ENCODE data around the gene PIGH.

PIGH gene

DNA sequence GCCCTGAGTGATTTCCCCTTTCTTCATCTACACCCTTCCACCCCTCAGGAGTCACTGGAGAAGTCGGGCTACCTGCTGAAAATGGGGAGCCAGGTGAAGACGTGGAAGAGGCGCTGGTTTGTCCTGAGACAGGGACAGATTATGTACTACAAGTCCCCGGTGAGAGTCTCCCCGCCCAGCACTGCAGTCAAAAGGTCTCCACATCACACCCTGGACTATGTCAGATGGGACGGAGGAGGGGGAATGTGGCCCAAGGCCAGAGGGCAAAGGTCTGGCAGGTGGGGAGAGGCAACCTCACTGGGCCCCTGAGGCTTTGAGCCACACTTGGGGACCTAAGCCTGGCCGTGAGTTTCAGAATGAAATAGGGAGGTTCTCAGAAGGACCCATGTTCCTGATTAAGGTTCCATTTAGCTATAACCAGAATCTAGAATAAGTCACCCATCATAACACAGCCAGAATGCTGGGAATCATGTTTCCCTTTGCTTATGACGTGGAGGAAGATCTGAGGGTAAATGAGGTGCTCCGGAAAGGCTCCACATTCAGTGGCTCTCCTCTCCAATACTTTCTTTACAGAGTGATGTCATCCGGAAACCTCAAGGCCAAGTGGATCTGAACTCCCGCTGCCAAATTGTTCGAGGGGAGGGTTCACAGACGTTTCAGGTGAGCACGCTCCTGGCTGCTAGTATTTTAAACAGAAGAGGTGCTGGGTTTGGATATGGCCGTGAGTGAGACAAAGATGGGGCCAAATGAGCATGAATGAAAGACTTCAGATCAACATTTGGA, 26.6 kb downstream of the PIGH start:
- DNase-seq: no peak

DNA sequence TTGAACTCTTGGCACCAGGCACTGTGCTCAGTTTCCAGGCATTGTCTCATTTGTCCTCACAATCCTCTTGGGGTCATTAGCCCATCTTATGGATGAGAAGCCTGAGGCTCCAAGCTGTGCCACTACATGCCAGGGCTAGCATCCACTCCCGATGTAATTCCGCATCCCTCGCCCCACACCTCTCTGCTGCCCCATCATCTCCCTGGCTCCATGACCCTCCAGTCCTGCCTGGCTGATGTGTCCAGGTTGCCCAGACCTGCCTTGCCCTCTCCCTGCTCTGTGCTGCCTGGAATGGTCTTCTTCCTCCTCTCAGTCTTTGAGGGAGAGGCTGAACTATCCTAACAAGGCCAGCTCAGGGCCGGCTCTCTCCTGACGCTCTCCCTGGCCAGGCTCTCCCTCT, 27.5 kb downstream of the PIGH start:
- DNase-seq: no peak

GRCh38 chr14:67571991-67572323, 28.1 kb downstream of the PIGH start:
- no peak for DNase-seq

DNA sequence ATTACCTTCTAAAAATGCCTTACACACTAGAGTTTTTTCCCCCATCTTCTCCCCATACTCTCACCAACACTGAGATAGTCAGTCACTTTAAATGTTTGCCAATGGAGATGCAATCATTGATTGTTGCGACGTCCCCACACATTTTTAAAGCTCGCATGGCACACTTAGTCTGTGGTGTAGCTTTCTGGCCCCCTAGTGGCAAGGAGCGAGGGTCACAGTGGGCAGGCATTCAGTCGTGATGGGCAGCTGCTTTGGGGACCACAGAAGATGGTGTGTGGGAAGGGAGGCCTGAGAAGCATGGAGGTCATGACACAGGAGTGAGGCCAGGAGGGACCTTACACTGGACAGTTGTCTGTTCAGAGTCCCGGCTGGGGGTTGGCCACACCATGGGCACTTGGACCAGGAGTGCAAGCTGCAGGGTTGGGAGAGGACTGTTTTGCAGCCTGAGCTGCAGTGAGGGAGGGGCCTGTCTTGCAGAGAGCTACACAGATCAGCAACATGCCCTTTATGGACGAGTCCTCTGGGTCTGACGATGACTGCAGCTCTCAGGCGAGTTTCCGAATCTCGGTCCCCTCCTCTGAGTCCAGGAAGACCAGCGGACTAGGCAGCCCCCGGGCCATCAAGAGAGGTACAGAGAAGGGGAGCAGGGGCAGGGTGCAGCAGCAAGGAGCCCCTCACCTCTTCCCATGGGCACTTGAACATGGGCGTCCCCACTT, 28.6 kb downstream of the PIGH start:
- DNase-seq: peak in 1 of 2 experiments; percentile 56

DNA sequence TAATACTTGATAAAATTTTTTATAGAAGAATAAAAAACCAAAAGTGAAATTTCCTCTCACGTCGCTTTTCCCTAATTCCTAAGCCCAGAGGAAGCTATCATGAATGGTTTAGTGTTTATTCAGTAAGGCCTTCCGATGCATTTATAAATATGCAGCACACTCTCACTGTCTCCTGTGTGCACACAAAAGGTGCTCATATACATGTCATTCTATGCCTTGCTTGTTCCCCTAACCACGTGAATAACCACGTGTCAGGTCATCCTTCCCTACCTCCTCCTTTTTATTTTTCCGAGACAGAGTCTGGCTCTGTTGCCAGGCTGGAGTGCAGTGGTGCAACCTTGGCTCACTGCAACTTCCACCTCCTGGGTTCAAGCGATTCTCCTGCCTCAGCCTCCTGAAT, 29.6 kb downstream of the PIGH start:
- no peak for DNase-seq

GRCh38 chr14:67569651-67570290, 30.3 kb downstream of the PIGH start:
- DNase-seq: no peak

GRCh38 chr14:67569011-67569650, 30.9 kb downstream of the PIGH start:
- no peak for DNase-seq

DNA sequence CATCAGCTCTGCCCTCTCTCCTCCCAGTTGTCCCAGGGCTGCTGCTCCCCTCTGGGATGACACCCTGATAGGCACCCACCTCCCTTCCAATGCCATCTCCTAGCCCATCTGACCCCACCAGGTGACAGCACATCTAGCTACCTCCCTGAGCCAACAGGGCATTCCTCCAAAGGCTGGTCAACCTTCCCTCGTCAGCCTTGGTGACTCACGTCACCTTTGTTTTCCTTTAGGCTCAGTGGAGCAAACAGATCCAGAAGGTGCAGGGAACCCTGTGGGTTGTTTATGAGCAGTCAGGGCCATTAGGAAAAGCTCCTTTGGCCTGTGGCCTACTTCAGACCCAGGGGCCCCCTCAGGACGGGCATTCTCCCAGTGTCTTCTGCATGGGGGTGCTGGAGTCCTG, 32.4 kb downstream of the PIGH start:
- no peak for DNase-seq

DNA sequence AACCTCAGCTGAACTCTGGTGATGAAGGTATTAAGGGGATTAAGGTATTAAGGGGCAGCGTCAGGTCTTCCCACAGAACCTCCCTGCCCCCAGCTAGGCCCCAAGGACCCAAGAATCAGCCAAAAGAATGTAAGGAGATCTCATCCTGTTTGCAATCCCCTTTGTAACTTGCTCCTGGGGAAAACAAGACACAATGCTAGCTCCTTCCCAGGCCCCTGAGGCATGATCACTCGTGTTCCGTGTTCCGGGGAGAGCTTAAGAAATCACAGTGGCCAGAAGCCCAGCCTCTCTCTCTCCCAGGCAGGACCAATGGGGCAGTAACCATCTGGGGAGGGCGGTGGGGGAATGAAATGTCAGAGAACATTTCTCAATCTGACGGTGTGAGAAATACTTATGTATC, 33.2 kb downstream of the PIGH start:
- no peak for DNase-seq

GRCh38 chr14:67564236-67564635, 35.8 kb downstream of the PIGH start:
- no peak for DNase-seq

DNA sequence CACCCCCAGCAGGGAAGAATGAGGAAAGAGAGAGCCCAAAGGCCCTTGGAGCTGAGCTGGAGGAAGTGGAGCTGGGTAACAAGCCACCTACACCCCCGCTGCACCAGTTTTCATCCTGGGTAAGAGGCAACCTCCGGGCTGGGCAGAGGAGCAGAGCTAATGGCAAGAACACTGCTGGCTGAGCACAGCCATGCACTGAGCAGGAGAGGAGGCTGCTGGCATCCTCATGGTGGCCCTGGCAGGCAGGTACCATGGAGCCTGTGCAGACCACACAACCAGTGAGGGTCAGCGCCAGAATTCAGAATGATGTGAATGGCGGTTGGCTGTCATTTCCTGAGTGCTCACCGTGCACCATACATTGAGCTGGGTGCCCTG, 37.3 kb downstream of the PIGH start:
- no peak for DNase-seq

DNA sequence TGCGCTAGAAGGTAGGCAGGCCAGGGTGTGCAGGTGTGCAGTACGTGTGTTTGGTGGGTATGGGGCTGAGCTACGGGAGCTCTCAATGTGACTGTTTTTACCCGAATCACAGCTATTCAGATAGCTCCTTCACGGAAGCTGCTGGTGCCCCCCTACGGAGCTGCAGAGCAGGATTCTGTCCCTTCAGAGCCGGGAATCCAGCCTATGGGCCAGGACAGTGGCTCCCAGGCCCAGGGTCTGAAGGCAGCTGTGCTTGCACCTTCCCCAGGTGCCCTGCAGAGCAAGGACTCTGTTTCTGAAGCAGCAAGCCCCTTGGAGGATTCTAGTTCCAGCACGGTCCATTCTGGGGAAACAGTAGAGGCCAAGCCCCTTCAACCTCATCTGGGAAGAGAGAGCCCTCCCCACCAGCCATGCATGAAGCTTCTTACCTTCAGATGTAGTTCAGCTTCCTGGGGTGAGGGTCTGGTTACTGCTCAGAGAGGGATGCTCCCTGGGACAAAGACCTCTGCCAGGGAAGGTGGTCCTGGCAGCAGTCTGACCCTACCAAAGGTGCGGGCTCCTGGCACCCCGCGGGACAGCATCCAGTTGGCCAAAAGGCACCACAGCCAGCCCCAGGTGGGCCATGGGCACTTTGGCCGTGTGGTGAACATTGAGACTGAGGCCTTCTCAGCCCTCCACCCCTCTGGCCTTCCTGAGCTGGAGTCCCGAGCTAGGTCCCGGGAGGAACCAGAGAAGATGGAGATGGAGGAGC, 37.9 kb downstream of the PIGH start:
- DNase-seq: no peak

DNA sequence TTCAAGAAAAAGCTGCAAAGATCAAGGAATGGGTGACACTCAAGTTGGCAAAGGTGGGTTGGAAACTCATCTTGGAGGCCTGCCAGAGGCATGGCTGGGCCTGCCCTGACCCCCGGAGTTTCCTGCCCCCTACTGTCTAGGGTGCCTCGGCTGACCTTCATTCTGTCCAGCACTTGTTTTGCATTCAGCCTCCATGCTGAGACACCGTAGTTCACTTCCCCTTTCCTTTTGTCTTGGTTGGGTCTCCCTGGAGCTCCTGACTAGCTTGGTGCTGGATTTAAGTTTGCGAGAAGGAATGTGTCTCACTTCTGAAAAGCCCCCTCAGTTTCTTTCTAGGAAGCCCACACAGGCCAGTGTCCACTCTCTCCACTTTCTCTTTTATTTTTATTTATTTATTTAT, 40.4 kb downstream of the PIGH start:
- no peak for DNase-seq

DNA sequence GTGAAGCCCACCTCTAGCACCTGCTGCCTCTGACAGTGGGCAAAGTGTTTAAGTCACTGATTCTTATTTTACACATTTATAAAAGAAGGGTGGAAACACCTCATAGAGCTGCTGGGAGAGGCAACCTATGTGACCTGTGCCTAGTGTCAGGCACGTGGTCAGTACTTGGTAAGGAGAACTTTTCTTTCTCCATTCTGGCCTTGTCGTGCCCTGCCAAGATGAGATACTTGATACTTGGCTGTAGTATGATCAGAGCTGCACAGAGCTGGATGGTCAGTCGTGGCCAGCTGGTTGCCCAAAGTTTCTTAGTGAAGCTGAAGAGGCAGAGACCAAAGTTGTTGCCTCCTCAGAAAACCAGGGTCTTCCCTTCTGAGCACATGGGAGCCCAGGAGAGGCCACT, 42.4 kb downstream of the PIGH start:
- DNase-seq: no peak

- no peak for DNase-seq
Measured at GRCh38 chr14:67557118-67557517, 43.0 kb downstream of the PIGH start.

DNA sequence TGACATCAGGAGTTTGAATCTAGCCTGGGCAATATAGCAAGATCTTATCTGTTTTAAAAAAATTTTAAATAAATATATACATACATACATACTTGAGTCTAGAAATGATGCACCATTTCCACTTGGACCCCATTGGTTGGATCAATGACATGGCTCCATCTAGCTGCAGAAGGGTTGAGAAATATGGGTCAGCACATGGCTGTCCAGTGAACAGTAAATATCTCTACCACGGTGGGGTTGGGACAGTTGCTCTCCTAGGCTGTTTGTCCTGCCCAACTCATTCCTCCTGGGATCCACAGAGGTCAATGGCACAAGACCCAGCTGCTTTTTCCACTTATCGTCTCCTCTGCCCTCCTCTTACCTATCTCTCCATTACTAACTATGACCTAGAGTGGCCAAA, 43.4 kb downstream of the PIGH start:
- no peak for DNase-seq

- DNase-seq: peak in 1 of 2 experiments; percentile 51
Measured at GRCh38 chr14:67555518-67556090, 44.5 kb downstream of the PIGH start.

DNA sequence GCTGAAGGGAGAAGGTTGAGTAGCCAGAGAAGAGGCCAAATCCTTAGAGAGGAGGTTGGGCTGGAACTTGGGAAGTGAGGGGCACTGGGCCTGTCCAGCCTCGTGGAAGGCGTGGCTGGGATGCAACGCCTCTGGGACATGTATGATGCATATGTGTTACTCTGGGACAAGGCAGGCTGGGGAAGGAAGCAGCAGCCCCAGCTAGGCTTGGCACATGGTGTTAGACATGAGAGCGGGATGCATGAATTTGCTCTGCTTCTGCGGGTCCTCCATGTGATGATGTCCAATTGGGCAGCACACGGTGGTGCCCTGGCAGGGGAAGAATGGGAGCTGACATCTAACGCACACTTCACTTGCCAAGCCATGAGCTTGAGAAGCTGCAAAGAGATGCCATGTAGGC, 45.7 kb downstream of the PIGH start:
- no peak for DNase-seq

DNA sequence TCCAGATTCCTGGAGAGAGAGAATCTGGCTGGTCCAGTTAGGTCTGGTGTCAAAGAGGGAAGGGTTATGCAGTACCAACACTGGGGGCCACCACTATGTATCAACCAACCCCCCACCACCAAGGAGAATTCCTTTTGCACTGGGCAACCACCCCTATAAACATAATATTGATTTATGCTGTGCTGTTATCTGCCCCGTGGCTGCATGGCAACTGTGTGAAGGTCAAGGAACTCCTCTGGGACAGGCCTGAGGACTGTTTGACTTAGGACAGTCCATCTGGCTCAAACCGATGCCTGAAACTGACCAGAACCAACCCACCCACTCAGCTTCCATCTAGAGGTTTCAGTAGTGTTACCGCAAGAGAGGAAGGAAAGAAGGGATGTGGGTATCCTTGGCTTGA, 46.5 kb downstream of the PIGH start:
- DNase-seq: no peak

DNA sequence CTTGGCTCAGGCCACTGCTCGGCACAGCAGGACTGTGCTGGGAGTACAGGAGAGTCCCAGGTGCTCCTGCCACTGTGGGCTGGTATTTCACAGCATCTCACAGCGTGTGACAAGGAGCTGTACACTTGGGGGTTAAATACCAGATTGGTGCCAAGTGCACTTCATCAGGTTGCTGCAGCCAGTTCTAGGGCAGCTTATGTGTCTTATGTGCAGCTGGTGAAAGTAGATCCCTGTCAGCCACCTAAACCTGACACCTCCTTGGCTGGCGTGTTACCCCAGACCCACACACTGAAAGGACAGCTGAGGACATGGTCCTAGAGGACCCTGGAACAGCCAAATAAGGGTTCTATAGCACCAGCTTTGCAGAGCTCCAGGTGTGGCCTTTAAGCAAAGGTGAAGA, 48.1 kb downstream of the PIGH start:
- DNase-seq: peak; percentile 15 to 58

DNA sequence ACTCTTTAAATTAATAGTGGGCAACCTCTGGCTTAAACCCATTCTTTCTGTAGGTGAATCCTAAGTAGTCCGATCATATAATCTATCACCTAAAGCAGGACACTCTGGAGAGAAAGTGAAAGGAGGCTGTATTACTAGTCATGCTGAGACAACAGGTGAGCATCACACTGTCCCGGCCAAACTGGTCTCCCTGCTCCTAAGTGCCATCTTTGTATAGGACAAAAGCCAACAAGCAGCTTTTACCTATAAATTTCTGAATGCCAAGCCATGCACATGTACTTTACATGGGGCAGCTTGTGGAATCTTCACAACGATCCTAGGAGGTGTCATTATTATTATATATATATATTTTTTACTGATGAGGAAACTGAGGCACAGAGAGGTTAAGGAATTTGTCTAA, 48.9 kb downstream of the PIGH start:
- DNase-seq: no peak

- DNase-seq: no peak
Measured at GRCh38 chr14:67549734-67550133, 50.3 kb downstream of the PIGH start.
